Measurements from ENCODE around the gene LMO7. TPM values are rescaled to one million over a fixed set of nuclear protein-coding genes. Genes with fewer than 3 reads are reported as not detected.
"Not testable (repeated sequence)": the region's sequence is repeated elsewhere in the genome, so short reads cannot be mapped to it uniquely, and the experiment has no call there.

The LMO7 gene
- total and polyA plus RNA-seq, 3 donors from 2014 or later = 39.1 to 132 (median 111) TPM

DNA sequence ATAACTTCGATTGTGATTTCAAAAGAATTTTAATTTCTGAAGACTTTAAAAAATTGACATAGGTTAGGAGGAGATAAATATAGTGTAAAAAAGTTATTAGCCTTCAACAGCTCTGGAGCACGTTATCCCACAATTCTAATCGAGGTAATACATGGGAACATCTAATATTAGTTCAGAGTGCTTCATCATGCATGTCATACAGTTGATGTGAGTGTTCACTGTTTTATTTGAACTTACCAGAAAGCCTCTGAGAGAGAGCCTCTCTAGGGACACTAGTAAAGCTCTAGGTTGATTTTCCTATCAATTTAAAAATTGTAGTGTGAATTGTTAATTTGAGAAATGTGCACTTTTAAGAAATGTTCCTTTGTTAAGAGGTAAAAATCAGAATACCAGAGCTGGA, 140.4 kb downstream of the LMO7 start:
- Histone ChIP-seq H3K4me1 (no peaks in the 10 kb centered on the region), H3K36me3 (ENCODE audit: low read depth, missing control alignments) (no peaks in the 10 kb centered on the region), H3K4me3 (no peak overlapping the region), H3K27ac (no peak overlapping the region), H3K27me3 (no peaks in the 10 kb centered on the region), H3K9me3 (no peaks in the 10 kb centered on the region)
- WGBS, 2 donors = 87 to 88% methylated on average over 3 of the region's 3 CpGs
- no peak for DNase-seq
- TF ChIP-seq, protein P1, sequence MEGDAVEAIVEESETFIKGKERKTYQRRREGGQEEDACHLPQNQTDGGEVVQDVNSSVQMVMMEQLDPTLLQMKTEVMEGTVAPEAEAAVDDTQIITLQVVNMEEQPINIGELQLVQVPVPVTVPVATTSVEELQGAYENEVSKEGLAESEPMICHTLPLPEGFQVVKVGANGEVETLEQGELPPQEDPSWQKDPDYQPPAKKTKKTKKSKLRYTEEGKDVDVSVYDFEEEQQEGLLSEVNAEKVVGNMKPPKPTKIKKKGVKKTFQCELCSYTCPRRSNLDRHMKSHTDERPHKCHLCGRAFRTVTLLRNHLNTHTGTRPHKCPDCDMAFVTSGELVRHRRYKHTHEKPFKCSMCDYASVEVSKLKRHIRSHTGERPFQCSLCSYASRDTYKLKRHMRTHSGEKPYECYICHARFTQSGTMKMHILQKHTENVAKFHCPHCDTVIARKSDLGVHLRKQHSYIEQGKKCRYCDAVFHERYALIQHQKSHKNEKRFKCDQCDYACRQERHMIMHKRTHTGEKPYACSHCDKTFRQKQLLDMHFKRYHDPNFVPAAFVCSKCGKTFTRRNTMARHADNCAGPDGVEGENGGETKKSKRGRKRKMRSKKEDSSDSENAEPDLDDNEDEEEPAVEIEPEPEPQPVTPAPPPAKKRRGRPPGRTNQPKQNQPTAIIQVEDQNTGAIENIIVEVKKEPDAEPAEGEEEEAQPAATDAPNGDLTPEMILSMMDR (IDR thresholded peaks at IDR 0.05) = no peak
- no peak for TF ChIP-seq POLR2A (IDR thresholded peaks at IDR 0.05)
- intact Hi-C loops (cut with DNase I; ENCODE audit: low total_unique reads) = no loop called here

DNA sequence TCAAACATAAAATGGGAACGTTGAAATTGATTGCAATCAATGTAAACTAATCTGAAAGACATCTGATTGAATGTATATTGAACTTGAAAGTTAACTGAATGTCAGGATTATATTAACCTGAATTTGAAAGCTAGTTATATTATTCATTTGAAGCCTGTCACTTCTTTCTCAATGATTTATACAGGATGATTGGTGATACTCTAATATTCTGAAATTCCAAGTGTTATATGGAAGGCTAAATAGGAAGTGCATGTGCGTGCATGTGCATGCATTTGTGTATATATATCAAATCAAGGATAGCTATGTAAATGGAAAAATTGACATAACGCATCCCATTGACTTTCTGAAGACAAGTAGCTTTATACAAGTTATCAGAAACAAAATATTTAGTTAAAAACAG, 143.3 kb downstream of the LMO7 start:
- TF ChIP-seq, protein P1 (IDR thresholded peaks at IDR 0.05) = no peak
- TF ChIP-seq POLR2A (IDR thresholded peaks at IDR 0.05) = no peak
- Histone ChIP-seq H3K27me3 (no peaks in the 10 kb centered on the region), H3K9me3 (no peaks in the 10 kb centered on the region), H3K36me3 (ENCODE audit: low read depth, missing control alignments) (no peaks in the 10 kb centered on the region), H3K27ac (no peak overlapping the region), H3K4me3 (no peak overlapping the region), H3K4me1 (peaks cover 5% of the 10 kb centered on the region)
- DNase-seq = no peak
- WGBS, 2 donors = 79 to 88% methylated on average over 3 of the region's 3 CpGs
- intact Hi-C loops (cut with DNase I; ENCODE audit: low total_unique reads) = no loop called here

DNA sequence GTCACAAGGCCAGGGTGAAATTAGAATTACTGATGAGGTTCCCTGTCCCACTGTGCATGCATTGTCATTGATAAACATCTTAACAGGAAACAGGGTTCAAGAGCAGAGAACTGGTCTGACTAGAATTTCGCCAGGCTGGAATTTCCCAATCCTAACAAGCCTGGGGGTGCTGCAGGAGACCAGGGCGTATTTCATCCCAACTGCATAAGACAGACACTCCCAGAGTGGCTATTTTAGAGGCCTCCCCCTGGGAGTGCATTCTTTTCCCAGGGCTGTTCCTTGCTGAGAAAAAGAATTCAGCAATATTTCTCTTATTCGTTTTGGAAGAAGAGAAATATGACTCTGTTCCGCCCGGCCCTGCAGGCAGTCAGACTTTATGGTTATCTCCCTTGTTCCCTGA, 144.0 kb downstream of the LMO7 start:
- H3K4me1 ChIP-seq; intact Hi-C loops (cut with DNase I; ENCODE audit: low total_unique reads); H3K27ac ChIP-seq; DNase-seq; H3K27me3 ChIP-seq; H3K9me3 ChIP-seq; H3K4me3 ChIP-seq; H3K36me3 ChIP-seq (ENCODE audit: low read depth, missing control alignments): not testable (repeated sequence)
- WGBS, 2 donors = 91 to 93% methylated on average over 5 of the region's 5 CpGs

DNA sequence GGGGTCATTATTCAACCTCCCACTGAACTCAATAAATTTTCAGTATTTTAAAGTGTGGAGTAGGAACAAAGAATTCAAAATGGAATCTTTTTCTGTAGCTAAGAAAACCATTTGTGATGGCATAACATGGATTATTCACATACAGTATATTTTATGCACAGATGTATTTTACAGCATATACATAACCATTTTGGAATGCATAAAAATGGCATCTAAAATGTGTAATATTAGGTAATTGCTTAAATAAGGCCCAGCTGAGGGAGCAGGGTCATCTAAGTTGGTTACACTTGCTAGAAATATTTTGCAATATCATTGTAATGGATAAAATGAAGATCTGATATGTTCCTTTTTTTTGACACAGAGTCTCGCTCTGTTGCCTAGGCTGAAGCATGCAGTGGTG, 146.9 kb downstream of the LMO7 start:
- Histone ChIP-seq H3K27me3 (no peaks in the 10 kb centered on the region), H3K36me3 (ENCODE audit: low read depth, missing control alignments) (no peaks in the 10 kb centered on the region), H3K4me3 (no peak overlapping the region), H3K4me1 (peaks cover 11% of the 10 kb centered on the region), H3K27ac (no peak overlapping the region), H3K9me3 (no peaks in the 10 kb centered on the region)
- 37 to 39% methylated on average over 1 of the region's 1 CpG for WGBS, 2 donors
- intact Hi-C loops (cut with DNase I; ENCODE audit: low total_unique reads) = no loop called here
- no peak for DNase-seq
- TF ChIP-seq, protein P1 (IDR thresholded peaks at IDR 0.05) = no peak
- TF ChIP-seq POLR2A (IDR thresholded peaks at IDR 0.05) = no peak

DNA sequence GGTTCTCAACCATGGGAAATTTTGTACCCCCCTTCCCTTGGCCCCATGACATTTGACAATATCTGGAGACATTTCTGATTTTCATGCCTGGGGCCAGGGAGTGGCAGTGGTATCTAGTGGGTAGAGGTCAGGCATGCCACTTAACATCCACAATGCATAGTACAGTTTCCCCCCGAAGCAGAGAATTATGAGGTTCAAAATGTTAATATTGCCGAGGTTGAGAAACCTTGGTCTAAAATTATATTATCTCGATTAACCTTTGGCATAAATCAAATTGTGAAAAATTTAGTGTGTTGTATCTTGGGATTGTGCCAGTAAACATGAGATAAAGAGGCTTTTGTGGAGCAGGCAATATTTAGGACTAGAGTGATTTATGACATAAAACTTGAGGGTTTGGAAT, 147.9 kb downstream of the LMO7 start:
- WGBS, 2 donors = 69 to 87% methylated on average over 3 of the region's 3 CpGs
- Histone ChIP-seq H3K4me3 (no peak overlapping the region), H3K9me3 (no peaks in the 10 kb centered on the region), H3K4me1 (peaks cover 15% of the 10 kb centered on the region), H3K27ac (no peak overlapping the region), H3K36me3 (ENCODE audit: low read depth, missing control alignments) (no peaks in the 10 kb centered on the region), H3K27me3 (no peaks in the 10 kb centered on the region)
- intact Hi-C loops (cut with DNase I; ENCODE audit: low total_unique reads) = no loop called here
- DNase-seq = no peak
- TF ChIP-seq POLR2A (IDR thresholded peaks at IDR 0.05) = no peak

DNA sequence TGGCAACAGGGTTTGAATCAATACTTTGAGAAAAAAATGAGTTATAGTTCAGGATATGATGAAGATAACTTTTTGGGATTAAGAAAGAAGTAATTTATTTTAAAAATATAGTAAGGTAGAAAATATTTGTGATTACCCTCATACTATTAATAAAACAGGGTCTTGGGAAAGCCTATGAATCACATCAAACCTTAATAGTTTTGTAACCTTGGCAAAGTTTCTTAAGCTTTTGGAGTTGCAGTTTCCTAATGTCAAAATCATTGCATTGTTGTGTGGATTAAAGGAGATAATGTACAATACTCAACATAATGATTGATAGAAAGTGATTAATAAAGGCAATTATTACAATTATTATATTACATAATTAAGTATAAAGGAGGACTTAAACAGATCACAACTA, 149.0 kb downstream of the LMO7 start:
- no peaks in the 10 kb centered on the region for H3K27me3 ChIP-seq
- TF ChIP-seq, protein P1 (IDR thresholded peaks at IDR 0.05) = no peak
- no peak for TF ChIP-seq POLR2A (IDR thresholded peaks at IDR 0.05)
- DNase-seq = no peak
- no peak overlapping the region for H3K4me3 ChIP-seq
- peaks cover 16% of the 10 kb centered on the region for H3K4me1 ChIP-seq
- intact Hi-C loops (cut with DNase I; ENCODE audit: low total_unique reads) = no loop called here
- H3K27ac ChIP-seq = no peak overlapping the region
- H3K9me3 ChIP-seq = no peaks in the 10 kb centered on the region
- H3K36me3 ChIP-seq (ENCODE audit: low read depth, missing control alignments) = no peaks in the 10 kb centered on the region

Data from testis (tissue), 3 donors.